OCI-LY7 (cell line): ENCODE measurements around the gene PYGL.

Experiments
- EZH2phosphoT487 ChIP-seq: fragments of 200-600 bp; sonication (generic); IDR thresholded peaks from 2 replicates; pipeline ENCODE4 v1.6.1; 2018; ENCODE audit warnings: low read depth, borderline replicate concordance, mild to moderate bottlenecking, mixed run types, antibody characterized with exemption, low read length, moderate library complexity, mixed read lengths
- TF ChIP-seq, protein P1 (sequence below): fragments of 200-600 bp; sonication (generic); conservative IDR thresholded peaks from 2 replicates; pipeline ENCODE4 v1.5.1; 2014; ENCODE audit warnings: mild to moderate bottlenecking, antibody characterized with exemption, low read length, moderate library complexity, mixed read lengths

DNA sequence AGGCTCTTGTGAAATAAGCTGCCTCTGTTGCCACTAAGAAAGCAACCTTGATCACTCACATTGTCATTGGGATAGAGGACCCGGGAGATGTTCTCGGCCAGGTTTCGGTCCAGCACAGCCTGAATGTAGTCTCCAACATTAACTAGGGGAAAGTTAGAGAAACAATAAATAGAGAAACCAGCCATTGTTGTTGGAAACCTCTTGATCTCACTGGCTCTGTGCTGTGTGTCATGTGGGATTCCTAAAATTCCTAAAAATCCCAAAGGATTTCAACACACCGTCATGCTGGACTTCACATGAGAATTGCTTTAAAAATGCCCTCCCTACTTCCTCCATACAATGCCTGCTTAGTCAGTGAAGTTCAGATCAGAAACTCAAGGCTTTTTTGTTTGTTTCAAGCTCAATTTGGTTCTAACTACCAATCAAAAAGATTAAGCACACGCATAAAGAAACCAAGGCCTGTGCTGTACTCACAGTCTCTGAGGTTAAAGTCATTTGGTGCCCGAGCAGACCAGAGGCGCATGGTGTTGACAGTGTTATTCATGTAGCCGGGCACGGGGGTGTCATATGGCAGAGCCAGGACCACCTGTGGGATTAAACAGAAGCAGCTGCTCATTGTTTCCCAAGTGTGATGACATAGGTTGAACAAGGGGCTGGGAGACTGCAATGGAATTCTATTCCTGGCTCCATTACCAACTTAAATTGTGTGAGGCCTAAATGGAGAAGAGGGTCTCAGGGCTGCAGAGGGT lies 23.6 kb downstream of the PYGL start:
- TF ChIP-seq, protein P1, sequence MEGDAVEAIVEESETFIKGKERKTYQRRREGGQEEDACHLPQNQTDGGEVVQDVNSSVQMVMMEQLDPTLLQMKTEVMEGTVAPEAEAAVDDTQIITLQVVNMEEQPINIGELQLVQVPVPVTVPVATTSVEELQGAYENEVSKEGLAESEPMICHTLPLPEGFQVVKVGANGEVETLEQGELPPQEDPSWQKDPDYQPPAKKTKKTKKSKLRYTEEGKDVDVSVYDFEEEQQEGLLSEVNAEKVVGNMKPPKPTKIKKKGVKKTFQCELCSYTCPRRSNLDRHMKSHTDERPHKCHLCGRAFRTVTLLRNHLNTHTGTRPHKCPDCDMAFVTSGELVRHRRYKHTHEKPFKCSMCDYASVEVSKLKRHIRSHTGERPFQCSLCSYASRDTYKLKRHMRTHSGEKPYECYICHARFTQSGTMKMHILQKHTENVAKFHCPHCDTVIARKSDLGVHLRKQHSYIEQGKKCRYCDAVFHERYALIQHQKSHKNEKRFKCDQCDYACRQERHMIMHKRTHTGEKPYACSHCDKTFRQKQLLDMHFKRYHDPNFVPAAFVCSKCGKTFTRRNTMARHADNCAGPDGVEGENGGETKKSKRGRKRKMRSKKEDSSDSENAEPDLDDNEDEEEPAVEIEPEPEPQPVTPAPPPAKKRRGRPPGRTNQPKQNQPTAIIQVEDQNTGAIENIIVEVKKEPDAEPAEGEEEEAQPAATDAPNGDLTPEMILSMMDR, result no peak
- TF ChIP-seq EZH2phosphoT487, result no peak
